Measurements from ENCODE around the gene VPS11. TPM values are rescaled to one million over a fixed set of nuclear protein-coding genes. Genes with fewer than 3 reads are reported as not detected.
A peak's percentile ranks its signal among the peaks of the same experiment; 100 is the strongest.

VPS11 gene
- total RNA-seq, 2 experiments from 2014 or later: 23.3 to 32.2 TPM

- Histone ChIP-seq H3K27ac (ENCODE audit: low read depth, low read length, poor library complexity, severe bottlenecking) (no peak overlapping the region), H4K20me1 (ENCODE audit: insufficient read depth, low read length) (no peaks in the 10 kb centered on the region)
Measured at GRCh38 chr11:119109843-119110242, 42.2 kb downstream of the VPS11 start.

GRCh38 chr11:119110439-119110838 lies 42.8 kb downstream of the VPS11 start:
- Histone ChIP-seq H3K4me1 (ENCODE audit: insufficient read depth, low read length, poor library complexity, severe bottlenecking) (peaks cover 18% of the 10 kb centered on the region), H3K9me2 (ENCODE audit: insufficient read depth, low read length) (no peaks in the 10 kb centered on the region), H3K9me3 (ENCODE audit: low read length) (no peaks in the 10 kb centered on the region), H3K4me3 (ENCODE audit: low read depth, low read length, poor library complexity, severe bottlenecking) (no peak overlapping the region), H3K4me2 (ENCODE audit: low read length) (no peak overlapping the region), H3K79me2 (ENCODE audit: insufficient read depth, low read depth, low read length) (peaks cover 6% of the 10 kb centered on the region; the same call in 1 of the 2 replicates), H4K20me1 (ENCODE audit: insufficient read depth, low read length) (no peaks in the 10 kb centered on the region), H3K36me3 (ENCODE audit: insufficient read depth, low read length) (peaks cover 17% of the 10 kb centered on the region), H2AFZ (ENCODE audit: low read length) (no peak overlapping the region), H3K27ac (ENCODE audit: low read depth, low read length, poor library complexity, severe bottlenecking) (no peak overlapping the region)
- CTCF ChIA-PET (ENCODE audit: unreplicated experiment): no interaction called here
- TF ChIP-seq EZH2phosphoT487 (IDR thresholded peaks at IDR 0.05; ENCODE audit: borderline replicate concordance, low read depth, low read length): no peak
- TF ChIP-seq CTCF (conservative IDR thresholded peaks at IDR 0.05; ENCODE audit: low read length): no peak
- POLR2A ChIA-PET: no interaction called here
- no peak for DNase-seq (ENCODE audit: low spot score)
- intact Hi-C loops (cut with micrococcal nuclease; ENCODE audit: unreplicated experiment): no loop called here
- BruUV-seq (replicated peaks): no TSS peak

More at GRCh38 chr11:119109843-119110242, 42.2 kb downstream of the VPS11 start:
- no peak for TF ChIP-seq CTCF (conservative IDR thresholded peaks at IDR 0.05; ENCODE audit: low read length)
- TF ChIP-seq EZH2phosphoT487 (IDR thresholded peaks at IDR 0.05; ENCODE audit: borderline replicate concordance, low read depth, low read length): no peak
- H3K4me2 ChIP-seq (ENCODE audit: low read length): 0 out of 2 replicates have a peak overlapping the region, but pooled peaks have one; percentile 1
- no peaks in the 10 kb centered on the region for H3K9me3 ChIP-seq (ENCODE audit: low read length)
- H3K4me3 ChIP-seq (ENCODE audit: low read depth, low read length, poor library complexity, severe bottlenecking): no peak overlapping the region
- no peak for DNase-seq (ENCODE audit: low spot score)
- no TSS peak for BruUV-seq (replicated peaks)
- ChIA-PET CTCF (ENCODE audit: unreplicated experiment) (interaction anchor here (0.6 to 1.4 kb wide), 2 partner anchors 11 to 46 kb away, joined by 3 to 7 read pairs; partner anchors contain the start of gene HINFP), POLR2A (interaction anchor here (0.9 to 4.0 kb wide), 4 partner anchors 9 to 13 kb away, joined by 3 to 41 read pairs (median 8); partner anchors contain the start of gene HINFP)
- peaks cover 6% of the 10 kb centered on the region; the same call in 1 of the 2 replicates for H3K79me2 ChIP-seq (ENCODE audit: insufficient read depth, low read depth, low read length)
- intact Hi-C loops (cut with micrococcal nuclease; ENCODE audit: unreplicated experiment): no loop called here
- H3K4me1 ChIP-seq (ENCODE audit: insufficient read depth, low read length, poor library complexity, severe bottlenecking): peaks cover 18% of the 10 kb centered on the region
- H3K9me2 ChIP-seq (ENCODE audit: insufficient read depth, low read length): no peaks in the 10 kb centered on the region
- H3K36me3 ChIP-seq (ENCODE audit: insufficient read depth, low read length): peaks cover 15% of the 10 kb centered on the region
- H2AFZ ChIP-seq (ENCODE audit: low read length): no peak overlapping the region

- DNase-seq (ENCODE audit: low spot score): no peak
- Histone ChIP-seq H3K9me2 (ENCODE audit: insufficient read depth, low read length) (no peaks in the 10 kb centered on the region), H3K27ac (ENCODE audit: low read depth, low read length, poor library complexity, severe bottlenecking) (no peak overlapping the region), H3K79me2 (ENCODE audit: insufficient read depth, low read depth, low read length) (peaks cover 6% of the 10 kb centered on the region; the same call in 1 of the 2 replicates), H3K4me2 (ENCODE audit: low read length) (no peak overlapping the region), H3K4me1 (ENCODE audit: insufficient read depth, low read length, poor library complexity, severe bottlenecking) (peaks cover 15% of the 10 kb centered on the region), H4K20me1 (ENCODE audit: insufficient read depth, low read length) (no peaks in the 10 kb centered on the region), H3K36me3 (ENCODE audit: insufficient read depth, low read length) (peaks cover 22% of the 10 kb centered on the region), H3K9me3 (ENCODE audit: low read length) (no peaks in the 10 kb centered on the region), H2AFZ (ENCODE audit: low read length) (no peak overlapping the region), H3K4me3 (ENCODE audit: low read depth, low read length, poor library complexity, severe bottlenecking) (no peak overlapping the region)
- TF ChIP-seq EZH2phosphoT487 (IDR thresholded peaks at IDR 0.05; ENCODE audit: borderline replicate concordance, low read depth, low read length) (no peak), CTCF (conservative IDR thresholded peaks at IDR 0.05; ENCODE audit: low read length) (no peak)
- POLR2A ChIA-PET: interaction anchor here (0.6 kb wide), 1 partner anchor 36 kb away, joined by 4 read pairs; no protein-coding TSS in a partner anchor
- CTCF ChIA-PET (ENCODE audit: unreplicated experiment): interaction anchor here (0.6 kb wide), 1 partner anchor 55 kb away, joined by 3 read pairs; no protein-coding TSS in a partner anchor
- intact Hi-C loops (cut with micrococcal nuclease; ENCODE audit: unreplicated experiment): no loop called here
- no TSS peak for BruUV-seq (replicated peaks)
Measured at GRCh38 chr11:119111361-119111925, 43.8 kb downstream of the VPS11 start.

All from OCI-LY7 (cell line).